ENCODE measurements around the gene CPXM2.

The CPXM2 gene

GRCh38 chr10:123841115-123841514 lies 50.5 kb downstream of the CPXM2 start:
- Histone ChIP-seq H3K27ac (replicated peaks) (no peak overlapping the region), H3K27me3 (ENCODE audit: insufficient read depth, poor library complexity, severe bottlenecking) (no peaks in the 10 kb centered on the region), H3K4me3 (replicated peaks; ENCODE audit: insufficient read depth, low read length) (no peak overlapping the region)
- TF ChIP-seq REST (IDR thresholded peaks at IDR 0.05; ENCODE audit: insufficient replicate concordance, low read depth) (no peak), CTCF (IDR thresholded peaks at IDR 0.05; ENCODE audit: insufficient read depth, low read length) (no peak), POLR2AphosphoS5 (IDR thresholded peaks at IDR 0.05; ENCODE audit: low read depth) (no peak), GABPA (IDR thresholded peaks at IDR 0.05; ENCODE audit: low read depth) (no peak), SPI1 (IDR thresholded peaks at IDR 0.05; ENCODE audit: borderline replicate concordance, low read depth) (no peak)
- no peak for DNase-seq (ENCODE audit: low read depth in 1 of 2, low spot score in 1 of 2)

- no peak for DNase-seq (ENCODE audit: low read depth in 1 of 2, low spot score in 1 of 2)
- Histone ChIP-seq H3K27me3 (ENCODE audit: insufficient read depth, poor library complexity, severe bottlenecking) (no peaks in the 10 kb centered on the region), H3K27ac (replicated peaks) (no peak overlapping the region), H3K4me3 (replicated peaks; ENCODE audit: insufficient read depth, low read length) (no peak overlapping the region)
- TF ChIP-seq REST (IDR thresholded peaks at IDR 0.05; ENCODE audit: insufficient replicate concordance, low read depth) (no peak), SPI1 (IDR thresholded peaks at IDR 0.05; ENCODE audit: borderline replicate concordance, low read depth) (no peak), CTCF (IDR thresholded peaks at IDR 0.05; ENCODE audit: insufficient read depth, low read length) (no peak), POLR2AphosphoS5 (IDR thresholded peaks at IDR 0.05; ENCODE audit: low read depth) (no peak), GABPA (IDR thresholded peaks at IDR 0.05; ENCODE audit: low read depth) (no peak)
Measured at GRCh38 chr10:123840714-123841113, 50.9 kb downstream of the CPXM2 start.

- no peak for TF ChIP-seq CTCF (IDR thresholded peaks at IDR 0.05; ENCODE audit: insufficient read depth, low read length)
- Histone ChIP-seq H3K27ac (replicated peaks) (no peak overlapping the region), H3K27me3 (ENCODE audit: insufficient read depth, poor library complexity, severe bottlenecking) (no peaks in the 10 kb centered on the region), H3K4me3 (replicated peaks; ENCODE audit: insufficient read depth, low read length) (no peak overlapping the region)
- DNase-seq (ENCODE audit: low read depth in 1 of 2, low spot score in 1 of 2): no peak
Measured at GRCh38 chr10:123838596-123839310, 52.9 kb downstream of the CPXM2 start.

GRCh38 chr10:123837756-123838155 lies 53.9 kb downstream of the CPXM2 start:
- Histone ChIP-seq H3K27me3 (ENCODE audit: insufficient read depth, poor library complexity, severe bottlenecking) (no peaks in the 10 kb centered on the region), H3K4me3 (replicated peaks; ENCODE audit: insufficient read depth, low read length) (no peak overlapping the region), H3K27ac (replicated peaks) (no peak overlapping the region)
- no peak for TF ChIP-seq REST (IDR thresholded peaks at IDR 0.05; ENCODE audit: insufficient replicate concordance, low read depth)
- no peak for TF ChIP-seq CTCF (IDR thresholded peaks at IDR 0.05; ENCODE audit: insufficient read depth, low read length)
- TF ChIP-seq GABPA (IDR thresholded peaks at IDR 0.05; ENCODE audit: low read depth): no peak
- no peak for TF ChIP-seq SPI1 (IDR thresholded peaks at IDR 0.05; ENCODE audit: borderline replicate concordance, low read depth)
- TF ChIP-seq POLR2AphosphoS5 (IDR thresholded peaks at IDR 0.05; ENCODE audit: low read depth): no peak
- no peak for DNase-seq (ENCODE audit: low read depth in 1 of 2, low spot score in 1 of 2)
